Activated CD4-positive, alpha-beta T cell treated with anti-CD3 and anti-CD28 coated beads for 48 hours (primary cell): ENCODE results near the gene SYT15.
"Not testable (repeated sequence)": the region's sequence is repeated elsewhere in the genome, so short reads cannot be mapped to it uniquely, and the experiment has no call there.

Experiments
- DNase-seq: peaks from one replicate; pipeline ENCODE4 v3.0.0-alpha.2; 2020

The SYT15 gene

DNA sequence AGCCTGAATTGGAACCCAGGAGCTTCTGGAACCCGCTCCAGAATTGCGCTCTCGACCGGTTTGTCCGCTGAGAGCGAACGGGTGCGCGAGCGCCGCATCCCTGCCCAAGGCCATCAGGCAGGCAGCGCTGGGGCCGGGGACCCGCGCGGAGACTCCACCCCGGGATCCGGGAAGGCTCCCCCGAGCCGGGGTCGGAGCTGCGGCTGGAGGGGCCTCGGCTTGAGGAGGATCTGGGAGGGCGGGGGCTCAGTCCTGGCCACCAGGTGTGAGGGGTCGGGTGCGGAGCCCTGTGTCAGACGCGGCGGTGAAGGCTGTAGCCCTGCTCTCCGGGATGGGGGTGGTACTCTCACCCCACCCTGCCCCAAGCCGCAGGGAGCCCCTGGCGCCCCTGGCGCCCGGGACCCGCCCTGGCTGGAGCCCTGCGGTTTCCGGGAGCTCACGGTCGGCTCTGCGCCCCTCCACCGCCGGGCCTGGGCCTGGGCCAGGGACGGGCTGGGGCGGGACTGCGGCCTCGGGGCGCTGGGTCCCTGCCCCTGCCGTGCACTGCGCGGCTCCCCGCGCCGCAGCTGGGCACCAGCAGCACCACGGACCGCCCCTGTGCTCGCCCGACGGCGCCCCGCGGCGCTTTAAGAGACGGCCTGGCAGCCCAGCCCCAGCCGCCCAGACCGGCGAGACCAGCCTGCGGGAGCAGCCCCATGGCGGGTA lies at the start of gene SYT15:
SYT15 (plus strand) TSS at position 655 of the 705 bp plus-strand sequence; CDS start at position 696, 41 bp downstream.
- not testable (repeated sequence) for DNase-seq

DNA sequence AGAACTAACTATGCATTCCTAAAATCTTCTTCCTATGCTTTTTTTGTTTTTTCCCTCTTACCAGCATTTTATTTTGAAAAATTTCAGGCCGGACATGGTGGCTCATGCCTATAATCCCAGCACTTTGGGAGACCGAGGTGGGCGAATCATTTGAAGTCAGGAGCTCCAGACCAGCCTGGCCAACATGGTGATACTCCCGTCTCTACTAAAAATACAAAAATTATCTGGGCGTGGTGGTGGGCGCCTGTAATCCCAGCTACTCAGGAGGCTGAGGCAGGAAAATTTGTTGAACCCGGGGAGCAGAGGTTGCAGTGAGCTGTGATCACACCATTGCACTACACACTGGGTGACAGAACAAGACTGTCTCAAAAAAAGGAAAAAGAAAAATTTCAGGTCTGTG lies 49.2 kb upstream of the SYT15 start:
- DNase-seq = peak; percentile 1

DNA sequence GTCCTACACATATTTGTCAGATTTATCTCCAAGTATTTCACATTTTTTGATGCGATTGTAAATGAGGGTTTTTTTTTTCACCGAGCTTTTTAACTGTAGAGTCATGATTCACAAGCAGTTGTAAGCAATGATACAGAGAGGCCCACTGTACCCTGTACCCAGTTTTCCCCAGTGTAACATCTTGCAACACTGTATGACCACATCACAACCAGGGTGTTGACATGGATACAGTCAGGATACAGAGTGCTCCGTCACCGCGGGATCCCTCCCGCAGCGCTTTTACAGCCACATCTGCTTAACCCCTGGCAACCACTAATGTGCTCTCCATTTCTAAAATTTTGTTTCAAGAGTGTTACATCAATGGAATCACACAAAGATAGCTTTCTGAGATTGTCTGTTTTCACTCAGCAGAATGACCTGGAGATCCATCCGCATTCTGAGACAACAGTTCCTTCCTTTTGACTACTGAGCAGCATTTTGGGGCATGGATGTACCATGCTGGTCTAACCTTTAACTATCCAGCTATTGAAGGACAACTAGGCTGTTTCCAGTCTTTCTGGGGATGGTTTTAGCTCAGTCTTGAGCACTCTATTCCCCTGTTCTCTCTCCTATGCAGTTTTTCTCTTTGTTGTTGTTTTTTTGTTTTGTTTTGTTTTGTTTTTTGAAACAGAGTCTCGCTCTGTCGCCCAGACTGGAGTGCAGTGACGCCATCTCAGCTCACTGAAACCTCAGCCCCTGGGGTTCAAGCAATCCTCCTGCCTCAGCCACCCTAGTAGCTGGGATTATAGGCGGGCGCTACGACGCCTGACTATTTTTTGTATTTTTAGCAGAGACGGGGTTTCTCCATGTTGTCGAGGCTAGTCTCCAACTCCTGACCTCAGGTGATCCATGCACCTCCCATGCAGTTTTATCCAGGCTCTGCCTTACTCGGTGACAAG lies 48.4 kb upstream of the SYT15 start:
- peak; percentile 1 for DNase-seq

DNA sequence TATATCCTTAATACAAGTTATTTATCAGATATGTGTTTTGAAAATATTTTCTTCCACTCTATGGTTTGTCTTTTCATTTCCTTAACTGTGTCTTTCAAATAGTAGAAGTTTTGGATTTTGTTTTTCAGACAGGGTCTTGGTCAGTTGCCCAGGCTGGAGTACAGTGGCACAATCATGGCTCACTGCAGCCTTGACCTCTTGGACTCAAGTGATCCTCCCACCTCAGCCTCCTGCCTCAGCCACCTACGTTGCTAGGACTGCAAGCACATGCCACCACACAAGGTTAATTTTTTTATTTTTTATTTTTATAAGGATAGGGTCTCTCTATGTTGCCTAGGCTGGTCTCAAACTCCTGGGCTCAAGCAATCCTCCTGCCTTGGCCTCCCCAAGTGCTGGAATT lies 46.7 kb upstream of the SYT15 start:
- not testable (repeated sequence) for DNase-seq

DNA sequence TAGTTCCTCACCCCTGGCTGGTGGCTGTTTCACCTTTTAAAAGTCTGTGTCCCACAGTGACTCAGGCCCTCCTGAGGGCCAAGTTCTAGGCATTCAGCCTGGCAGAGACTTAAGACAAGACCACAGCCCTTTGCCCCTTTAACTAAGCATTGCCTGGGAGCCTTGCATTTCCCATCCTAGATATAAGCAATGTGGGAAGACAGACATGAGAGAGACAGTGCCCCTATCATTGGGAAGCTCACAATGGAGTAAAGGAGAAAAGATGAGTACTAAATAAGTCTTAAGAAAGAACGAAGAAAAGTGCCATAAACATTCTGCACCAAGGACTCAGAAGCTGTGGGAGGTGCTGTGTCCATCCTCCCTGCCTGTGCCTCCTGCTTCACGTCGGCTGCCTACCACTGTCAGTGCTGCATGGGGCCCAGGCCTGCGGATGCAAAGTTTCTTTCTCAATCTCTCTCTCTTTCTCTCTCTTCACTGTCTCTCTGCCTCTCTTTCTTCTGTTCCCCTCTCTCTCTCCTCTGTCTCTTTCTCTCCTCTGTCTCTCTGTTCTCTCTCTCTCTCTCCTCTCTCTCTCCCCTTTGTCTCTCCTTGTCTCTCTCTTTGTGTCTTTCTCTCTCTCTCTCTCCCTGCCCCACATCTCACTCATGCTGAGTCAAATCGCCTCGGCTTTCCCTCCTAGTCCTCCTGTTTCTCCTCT lies 44.0 kb upstream of the SYT15 start:
- DNase-seq = no peak

DNA sequence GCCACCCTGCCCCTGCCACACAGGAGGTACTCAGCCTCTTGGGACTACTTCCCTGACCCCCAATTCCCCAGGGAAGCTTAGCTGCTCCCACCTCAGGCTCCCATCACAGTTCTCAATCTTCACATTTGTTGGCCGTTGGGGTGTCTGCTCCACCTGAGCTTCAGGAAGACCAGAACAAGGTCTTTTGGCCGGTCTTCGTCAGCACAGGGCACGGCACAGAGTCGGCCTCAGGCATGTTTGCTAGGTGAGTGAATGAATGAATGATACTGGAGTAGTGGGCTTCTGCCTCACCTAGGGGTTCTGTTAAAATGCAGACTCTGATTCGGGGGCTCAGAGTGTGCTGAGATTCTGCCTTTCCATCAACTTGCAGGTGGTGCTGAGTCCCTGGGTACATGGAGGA lies 42.8 kb upstream of the SYT15 start:
- no peak for DNase-seq

DNA sequence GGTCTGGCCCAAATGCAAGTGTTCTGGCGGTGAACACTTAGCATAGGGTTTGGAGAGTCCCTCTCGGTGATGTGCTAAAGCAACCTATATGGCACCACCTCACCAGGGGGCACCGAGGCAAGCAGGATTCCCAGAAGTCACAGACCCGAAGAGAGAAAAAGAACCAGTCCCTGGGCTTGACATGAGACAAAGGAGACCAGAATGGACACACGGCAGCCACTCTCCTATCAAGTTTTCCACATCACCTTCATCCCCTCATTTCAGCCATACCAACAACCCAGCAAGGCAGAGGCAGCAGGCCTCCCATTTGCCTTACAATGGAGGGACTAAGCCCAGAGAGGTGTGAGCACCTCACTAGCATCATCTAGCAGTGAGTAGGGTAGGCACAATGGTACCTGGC lies 42.1 kb upstream of the SYT15 start:
- no peak for DNase-seq

DNA sequence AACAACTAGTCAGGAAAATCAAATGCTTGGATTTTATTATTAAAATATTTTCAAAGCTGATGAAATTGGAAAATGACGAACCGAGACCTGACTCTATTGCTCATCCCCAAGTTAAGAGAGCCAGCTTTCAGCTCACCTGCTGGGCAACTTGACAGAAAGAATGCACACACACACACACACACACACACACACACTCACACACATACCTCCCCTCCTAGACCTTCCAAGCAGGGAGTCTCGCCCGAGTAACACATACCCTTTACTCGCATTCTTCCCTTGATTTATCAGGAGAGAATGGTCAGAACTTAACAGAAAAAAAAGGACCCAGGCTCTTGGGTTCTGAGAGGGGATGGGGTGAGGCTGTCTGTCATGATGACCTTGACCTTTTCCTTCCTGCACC lies 41.6 kb upstream of the SYT15 start:
- no peak for DNase-seq

DNA sequence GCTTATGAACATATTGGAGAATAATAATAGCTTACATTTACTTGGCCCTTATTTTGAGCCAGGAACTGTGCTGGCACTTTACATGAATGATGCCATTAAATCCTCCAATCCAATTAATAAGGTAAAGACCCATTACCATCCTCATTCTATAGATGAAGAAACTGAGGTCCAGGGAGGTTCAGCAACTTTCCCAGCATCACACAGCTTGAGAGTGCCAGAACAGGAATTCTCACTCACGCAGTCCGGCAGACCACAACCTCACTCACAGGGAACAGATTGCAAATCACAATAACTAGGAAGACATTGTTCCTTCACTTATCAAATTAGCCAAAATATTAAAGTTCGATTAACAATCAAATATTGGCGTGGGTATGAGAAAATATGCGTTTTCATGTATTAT lies 40.8 kb upstream of the SYT15 start:
- no peak for DNase-seq

DNA sequence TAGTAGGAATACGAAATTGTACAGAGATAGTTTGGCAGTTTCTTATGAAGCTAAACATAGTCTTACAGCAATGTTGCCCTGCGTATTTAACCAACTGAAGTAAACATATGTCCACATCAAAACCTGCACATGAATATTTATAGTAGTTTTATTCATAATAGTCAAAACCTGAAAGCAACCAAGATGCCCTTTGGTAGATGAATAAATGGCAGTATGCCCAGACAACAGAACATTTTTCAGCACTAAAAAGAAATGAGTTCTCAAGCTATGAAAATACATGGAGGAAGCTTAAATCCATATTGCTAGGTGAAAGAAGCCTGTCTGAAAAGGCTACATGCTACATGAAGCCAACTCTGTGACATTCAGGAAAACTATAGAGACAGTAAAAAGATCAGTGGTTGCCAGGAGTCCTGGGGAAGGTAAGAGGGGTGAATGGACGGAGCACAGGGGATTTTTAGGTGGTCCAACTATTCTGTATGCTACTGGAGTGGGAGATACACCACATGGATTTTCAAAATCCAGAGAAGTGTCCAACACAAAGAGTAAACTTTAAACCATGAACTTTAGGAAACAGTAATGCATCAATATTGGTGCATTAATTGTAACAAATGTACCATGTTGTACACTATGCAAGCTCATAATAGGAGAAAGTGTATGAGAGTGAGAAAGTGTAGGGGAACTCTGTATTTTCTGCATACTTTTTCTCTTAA lies 40.1 kb upstream of the SYT15 start:
- no peak for DNase-seq

DNA sequence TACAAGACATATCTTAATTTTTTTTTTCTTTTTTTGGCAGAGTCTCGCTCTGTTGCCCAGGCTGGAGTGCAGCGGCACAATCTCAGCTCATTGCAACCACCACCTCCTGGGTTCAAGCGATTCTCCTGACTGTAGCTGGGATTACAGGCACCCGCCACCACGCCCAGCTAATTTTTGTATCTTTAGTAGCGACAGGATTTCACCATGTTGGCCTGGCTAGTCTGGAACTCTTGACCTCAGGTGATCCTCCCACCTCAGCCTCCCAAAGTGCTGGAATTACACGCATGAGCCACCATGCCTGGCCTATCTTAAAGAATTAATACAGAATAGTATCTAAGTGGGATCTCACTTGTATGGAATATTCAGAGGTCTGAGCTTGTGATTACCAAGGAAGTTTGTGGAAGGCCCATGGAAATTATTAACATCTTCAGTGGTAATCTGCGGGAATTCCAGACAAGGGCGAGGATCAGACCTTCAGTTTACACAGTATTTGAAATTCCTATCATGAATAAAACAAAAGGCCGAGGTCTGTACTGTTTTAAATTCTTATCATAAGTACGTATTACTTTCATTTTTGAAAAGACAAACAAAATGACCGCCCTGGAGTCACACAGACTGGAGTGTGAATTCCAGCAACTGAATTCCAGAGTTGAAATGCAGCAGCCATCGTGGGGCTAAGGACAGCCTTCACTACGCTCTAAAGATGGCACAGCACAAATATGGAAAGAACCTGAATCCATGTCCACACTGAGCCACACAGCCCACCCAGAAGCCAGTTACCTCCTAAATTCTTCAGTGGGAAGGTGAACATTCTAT lies 39.1 kb upstream of the SYT15 start:
- DNase-seq = peak; percentile 1

DNA sequence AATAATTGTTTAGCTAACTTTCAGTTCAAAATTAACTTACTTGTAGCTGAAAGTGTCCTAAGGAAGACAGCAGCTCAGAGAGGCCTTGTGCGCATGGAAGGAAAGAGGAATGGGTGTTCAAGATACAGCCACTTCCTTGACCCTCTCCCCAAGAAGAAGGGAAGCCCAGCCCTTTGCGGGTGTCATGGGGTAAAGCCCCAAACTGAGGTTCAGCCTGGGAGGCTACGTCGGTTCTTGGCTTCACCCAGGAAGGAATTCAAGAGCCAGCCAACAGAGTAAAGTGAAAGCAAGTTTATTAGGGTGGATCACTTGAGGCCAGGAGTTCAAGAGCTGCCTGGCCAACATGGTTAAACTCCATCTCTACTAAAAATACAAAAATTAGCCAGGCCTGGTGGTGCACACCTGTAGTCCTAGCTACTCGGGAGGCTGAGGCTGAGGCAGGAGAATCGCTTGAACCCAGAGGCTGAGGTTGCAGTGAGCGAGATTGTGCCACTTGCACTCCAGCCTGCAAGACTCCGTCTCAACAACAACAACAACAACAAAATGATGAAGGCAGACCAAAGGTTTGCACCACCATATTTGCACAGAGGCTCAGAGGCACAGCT lies 38.4 kb upstream of the SYT15 start:
- DNase-seq = peak; percentile 1

DNA sequence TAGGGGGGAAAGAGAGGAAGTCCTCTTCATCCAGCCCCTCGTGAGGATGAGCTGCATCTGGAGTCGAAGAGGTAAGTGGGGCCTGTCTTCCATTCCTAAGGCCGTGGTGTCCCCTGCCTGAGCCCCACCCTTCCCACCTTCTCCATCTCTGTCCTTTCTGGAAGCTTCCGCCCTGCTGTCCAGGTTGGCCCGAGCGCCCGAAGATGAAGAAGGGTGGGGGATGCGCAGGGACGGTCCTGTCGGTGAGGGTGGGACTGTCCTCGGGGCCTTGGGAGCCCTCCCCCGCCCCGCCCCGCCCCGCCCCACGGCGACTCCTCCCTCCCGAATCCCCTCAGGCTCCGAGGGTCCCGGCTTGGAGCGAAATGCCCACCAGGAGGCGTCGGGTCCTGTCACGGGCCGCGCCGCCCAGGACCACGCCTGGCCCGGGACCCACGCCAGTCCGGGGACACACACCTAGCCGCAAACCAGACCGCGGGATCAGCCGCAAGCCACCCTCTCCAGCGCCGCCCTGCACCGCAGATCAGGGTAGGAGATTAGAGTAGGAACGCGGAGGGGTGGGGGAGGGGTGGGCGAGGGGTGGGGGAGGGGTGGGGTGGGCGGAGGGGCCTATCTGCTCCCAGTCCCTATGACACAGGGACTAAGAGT lies 37.8 kb upstream of the SYT15 start:
- DNase-seq = peak; percentile 29

DNA sequence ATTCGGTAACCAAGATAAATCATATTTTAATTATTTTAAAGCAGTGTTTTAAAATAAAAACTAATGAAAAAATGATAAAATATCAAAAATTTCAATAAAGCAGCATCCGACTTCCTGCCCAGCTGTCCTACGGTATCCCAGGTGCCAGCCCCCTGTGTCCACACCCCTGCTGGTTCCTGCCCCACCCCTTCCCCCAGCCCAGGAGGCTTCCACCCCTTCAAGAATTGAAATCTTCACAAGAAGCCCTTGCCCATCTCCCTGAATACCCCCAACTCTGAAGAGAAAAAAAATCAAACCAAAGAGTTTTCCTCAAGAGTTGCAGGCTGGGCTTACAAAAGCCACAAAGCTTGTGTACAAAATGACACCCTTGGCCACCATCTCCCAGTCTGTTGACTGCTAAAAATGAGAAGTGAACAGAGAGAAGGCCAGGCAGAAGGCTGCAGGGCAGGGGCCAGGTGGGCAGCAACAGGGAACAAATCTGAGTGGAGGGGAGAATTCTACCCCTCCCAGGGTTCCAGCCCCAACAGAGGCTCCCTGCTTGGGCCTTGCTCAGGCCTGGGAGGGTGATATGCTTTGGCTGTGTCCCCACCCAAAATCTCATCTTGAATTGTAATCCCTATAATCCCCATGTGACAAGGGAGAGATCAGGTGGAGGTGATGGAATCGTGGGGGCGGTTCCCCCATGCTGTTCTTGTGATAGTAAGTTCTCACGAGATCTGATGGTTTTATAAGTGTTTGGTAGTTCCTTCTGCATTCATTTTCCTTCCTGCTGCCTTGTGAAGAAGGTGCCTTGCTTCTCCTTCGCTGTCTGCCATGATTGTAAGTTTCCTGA lies 37.0 kb upstream of the SYT15 start:
- DNase-seq = peak; percentile 1

DNA sequence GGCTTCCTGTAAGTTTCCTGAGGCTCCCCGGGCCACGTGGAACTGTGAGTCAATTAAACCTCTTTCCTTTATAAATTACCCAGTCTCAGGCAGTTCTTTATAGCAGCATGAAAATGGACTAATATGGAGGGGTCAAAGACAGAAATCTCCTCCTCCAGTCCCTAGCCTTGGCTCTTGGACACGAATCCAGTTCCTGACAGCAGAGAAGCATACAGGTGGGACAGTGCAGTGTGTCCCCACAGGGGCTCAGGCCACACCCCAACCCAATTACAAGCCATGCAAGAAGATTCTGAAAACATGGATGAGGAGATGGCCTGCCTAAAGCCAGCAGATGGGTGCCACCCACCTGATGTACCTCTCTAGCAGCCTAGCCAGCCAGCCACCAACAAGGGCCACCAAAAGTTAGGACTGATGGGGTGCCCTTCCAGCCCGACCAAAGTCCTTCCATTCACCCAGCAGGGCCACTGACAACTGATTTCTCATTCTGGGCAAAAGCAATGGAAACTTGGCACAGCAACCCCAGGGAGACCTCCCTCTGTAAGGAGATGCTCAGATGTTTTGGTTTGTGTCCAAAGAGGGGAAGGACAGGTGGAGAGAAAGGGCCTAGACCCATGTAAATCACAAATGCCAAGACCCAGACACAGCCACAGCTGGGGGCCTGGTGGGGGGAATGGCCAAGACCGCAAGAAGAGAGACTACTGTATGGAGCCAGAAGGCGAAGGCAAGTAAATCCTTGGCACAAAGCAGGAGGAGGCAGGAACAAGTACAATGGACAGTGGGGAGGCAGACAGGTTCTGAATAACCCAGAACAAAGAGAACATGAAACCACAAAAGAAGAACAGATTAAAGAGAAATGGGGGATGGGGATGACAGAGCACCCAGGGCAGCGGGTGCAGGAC lies 36.1 kb upstream of the SYT15 start:
- DNase-seq = peak; percentile 1

DNA sequence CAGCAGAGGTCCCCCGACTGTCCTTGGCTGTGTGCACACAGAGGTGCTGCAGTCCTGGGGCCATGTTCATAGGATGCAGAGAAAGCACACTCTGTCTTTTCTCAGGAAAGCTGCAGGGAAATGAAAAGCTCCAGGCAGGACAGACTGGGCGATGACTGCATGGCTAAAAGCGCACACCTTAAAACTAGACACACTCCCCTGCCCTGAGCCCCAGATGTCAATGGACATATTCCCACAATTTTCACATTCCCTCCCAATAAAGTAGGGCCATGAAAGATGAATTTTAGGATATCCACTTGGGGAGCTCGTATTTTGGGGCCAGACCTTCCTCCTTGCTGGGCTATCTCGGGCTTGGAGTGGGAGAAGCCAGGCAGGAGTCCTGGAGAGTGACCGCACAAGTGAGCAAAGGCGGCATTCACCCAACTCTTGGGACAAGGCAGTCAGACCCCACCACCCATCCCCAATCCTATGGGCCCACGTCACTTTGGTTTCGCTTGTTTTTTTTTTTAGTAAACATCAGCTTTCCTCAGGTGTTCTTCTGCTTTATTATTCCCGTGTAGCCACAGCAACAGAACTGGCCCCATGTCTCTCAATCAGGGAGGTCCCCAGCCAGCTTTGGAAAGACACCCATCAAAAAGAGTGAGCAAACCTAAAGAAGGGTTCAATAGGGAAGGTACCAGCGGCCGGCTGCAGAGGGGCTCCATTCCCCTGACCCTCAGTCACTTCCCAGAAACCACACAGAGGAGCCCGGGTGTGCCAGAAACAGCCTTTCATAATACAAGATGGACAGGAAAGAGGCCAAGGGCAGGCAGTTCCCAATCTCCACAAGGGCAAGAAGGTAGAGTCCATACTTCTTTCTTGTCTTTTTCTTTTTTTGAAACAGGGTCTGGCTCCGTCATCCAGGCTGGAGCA lies 35.2 kb upstream of the SYT15 start:
- DNase-seq = peak; percentile 1

DNA sequence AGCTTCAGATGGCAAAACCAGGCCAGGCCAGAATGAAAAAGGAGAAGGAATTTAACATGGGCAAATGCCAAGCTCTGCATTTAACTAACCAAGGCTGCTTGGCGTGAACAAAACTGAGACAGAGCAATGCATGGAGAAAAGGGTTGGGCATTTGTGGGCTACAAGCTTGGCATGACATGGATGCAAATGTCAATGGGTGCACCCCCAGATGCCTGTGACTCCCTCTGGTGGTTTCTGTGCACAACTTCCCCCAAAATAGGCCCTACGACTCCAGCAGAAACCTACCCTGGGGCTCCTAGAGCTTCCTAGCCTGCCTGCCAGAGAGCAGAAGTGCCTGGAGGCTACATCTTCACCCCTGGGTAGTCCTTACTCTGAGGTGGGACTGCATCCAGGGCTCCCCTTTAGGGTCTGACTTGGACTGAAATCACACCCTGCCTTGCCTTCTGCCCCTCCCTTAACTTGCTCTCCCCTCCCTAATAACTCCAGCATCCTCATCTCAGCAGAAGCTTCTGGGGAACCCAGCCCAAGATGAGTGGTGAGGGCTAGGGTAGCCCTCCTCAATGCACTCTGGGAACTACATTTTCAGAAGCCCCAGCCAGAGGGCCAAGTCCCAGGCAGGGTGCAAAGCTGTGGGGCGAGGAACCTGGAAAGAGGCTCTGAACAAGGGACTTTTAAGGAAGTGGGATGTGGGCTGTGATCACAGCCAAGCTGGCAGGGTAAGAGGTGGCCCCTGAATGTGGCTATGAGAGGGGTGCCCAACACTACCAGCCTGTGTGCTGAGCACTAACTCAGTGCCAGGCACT lies 33.7 kb upstream of the SYT15 start:
- peak; percentile 11 for DNase-seq
